B cell (primary cell): ENCODE results near the gene PRKN. TPM values are rescaled to one million over a fixed set of nuclear protein-coding genes. Genes with fewer than 3 reads are reported as not detected.
"Not testable (repeated sequence)": the region's sequence is repeated elsewhere in the genome, so short reads cannot be mapped to it uniquely, and the experiment has no call there.

ENCODE experiments used
- ATAC-seq: fragments of 200-7000 bp; cut with Tn5 transposase; one replicate; pipeline ENCODE4 v1.10.0; 2021; ENCODE audit warnings: low read depth, mild to moderate bottlenecking, moderate number of reproducible peaks, moderate library complexity
- CTCF ChIA-PET: fragments of 350-600 bp; sonication (Branson Sonifier 250); formaldehyde crosslinking; loops from one replicate; lab custom pipeline; 2021; ENCODE audit warnings: antibody characterized with exemption, inconsistent platforms; lab: Charles Lee
- POLR2A ChIA-PET: fragments of 350-600 bp; sonication (Branson Sonifier 250); formaldehyde crosslinking; loops from one replicate; lab custom pipeline; 2021; ENCODE audit warnings: antibody characterized with exemption; lab: Charles Lee
- DNase-seq: peaks from one replicate; pipeline ENCODE4 v3.0.0; 2013
- H2AFZ ChIP-seq: 2 replicates; pipeline ENCODE4 v1.6.1; 2012; ENCODE audit warnings: mild to moderate bottlenecking, low read depth, low read length; ENCODE audit not compliant: insufficient read depth, poor library complexity, severe bottlenecking
- H3K27ac ChIP-seq, 2 donors: 1 replicate in 1 of 2; 2 replicates in 1 of 2; pipeline ENCODE4 v1.5.1; 2012 to 2013; ENCODE audit warnings: low read length in 2 of 2, mild to moderate bottlenecking in 2 of 2, moderate library complexity in 1 of 2
- H3K27me3 ChIP-seq, 4 experiments: fragments of 200-600 bp in 1 of 4; sonication (generic) in 1 of 4; replicated peaks in 1 of 4; 1 replicate in 2 of 4; 2 replicates in 2 of 4; pipeline versions ENCODE4 v1.6.1 to v1.7.0; 2013 to 2016; ENCODE audit warnings: low read length in 3 of 4, mild to moderate bottlenecking in 2 of 4, mixed read lengths in 1 of 4, moderate library complexity in 1 of 4; ENCODE audit not compliant: insufficient read depth in 4 of 4, control insufficient read depth in 3 of 4; ENCODE audit errors: control extremely low read depth in 1 of 4
- H3K36me3 ChIP-seq, 2 experiments: replicated peaks in 1 of 2; 1 replicate in 1 of 2; 2 replicates in 1 of 2; pipeline versions ENCODE4 v1.6.1 to v1.7.1; 2013; ENCODE audit warnings: low read length in 1 of 2; ENCODE audit not compliant: insufficient read depth in 2 of 2, control insufficient read depth in 1 of 2; ENCODE audit errors: control extremely low read depth in 1 of 2, extremely low read depth in 1 of 2
- H3K4me1 ChIP-seq, 2 donors: fragments of 200-600 bp in 1 of 2; sonication (generic) in 1 of 2; 1 replicate in 1 of 2; 2 replicates in 1 of 2; pipeline versions ENCODE4 v1.5.1 to v1.6.1; 2013 to 2017; ENCODE audit warnings: low read length in 2 of 2; ENCODE audit not compliant: control insufficient read depth in 2 of 2, insufficient read depth in 2 of 2
- H3K4me2 ChIP-seq: replicated peaks from 2 replicates; pipeline ENCODE3; 2012; ENCODE audit warnings: mild to moderate bottlenecking, low read depth, low read length; ENCODE audit not compliant: poor library complexity, severe bottlenecking
- H3K4me3 ChIP-seq, 5 experiments: fragments of 200-600 bp in 1 of 5; sonication (generic) in 1 of 5; 1 replicate in 3 of 5; 2 replicates in 2 of 5; pipeline versions ENCODE4 v1.5.1 to v1.7.0; 2011 to 2016; ENCODE audit warnings: low read length in 4 of 5, mild to moderate bottlenecking in 4 of 5, low read depth in 2 of 5, control low read depth in 1 of 5, moderate library complexity in 1 of 5; ENCODE audit not compliant: insufficient read depth in 1 of 5; ENCODE audit errors: control extremely low read depth in 1 of 5, extremely low read depth in 1 of 5
- H3K79me2 ChIP-seq: fragments of 200-600 bp; sonication (generic); one replicate; pipeline ENCODE4 v1.6.0; 2016; ENCODE audit warnings: low read length; ENCODE audit not compliant: control insufficient read depth, insufficient read depth
- H3K9ac ChIP-seq: fragments of 200-600 bp; sonication (generic); 2 replicates; pipeline ENCODE4 v1.6.1; 2017; ENCODE audit warnings: mild to moderate bottlenecking, low read length, moderate library complexity
- H3K9me3 ChIP-seq, 3 donors: one replicate each; pipeline versions ENCODE4 v1.6.1 to v1.7.1; 2013; ENCODE audit warnings: low read length in 2 of 3; ENCODE audit not compliant: control insufficient read depth in 2 of 3, insufficient read depth in 1 of 3; ENCODE audit errors: control extremely low read depth in 1 of 3
- H4K20me1 ChIP-seq: 2 replicates; pipeline ENCODE4 v1.6.0; 2012; ENCODE audit warnings: mild to moderate bottlenecking, low read length; ENCODE audit not compliant: insufficient read depth, control insufficient read depth, poor library complexity, severe bottlenecking
- H3K27ac Mint-ChIP-seq: one replicate; pipeline ENCODE4 v1.8.0; 2021; ENCODE audit warnings: mixed read lengths
- H3K27me3 Mint-ChIP-seq: one replicate; pipeline ENCODE4 v1.8.0; 2021; ENCODE audit warnings: mixed read lengths
- H3K4me1 Mint-ChIP-seq: one replicate; pipeline ENCODE4 v1.8.0; 2021; ENCODE audit warnings: mixed read lengths
- H3K4me3 Mint-ChIP-seq: one replicate; pipeline ENCODE4 v1.8.0; 2021; ENCODE audit warnings: mixed read lengths
- H3K9me3 Mint-ChIP-seq: one replicate; pipeline ENCODE4 v1.8.0; 2022; ENCODE audit warnings: mixed read lengths; ENCODE audit not compliant: insufficient read depth
- CTCF ChIP-seq: fragments of 200-600 bp; IDR thresholded peaks from one replicate; pipeline ENCODE4 v1.8.0; 2022; ENCODE audit warnings: antibody characterized with exemption, mild to moderate bottlenecking
- EZH2 ChIP-seq: IDR thresholded peaks from 2 replicates; pipeline ENCODE4 v1.6.1; 2012; ENCODE audit warnings: borderline replicate concordance, low read depth, mild to moderate bottlenecking, moderate library complexity, low read length; ENCODE audit not compliant: insufficient read depth, poor library complexity, severe bottlenecking
- WGBS: methylation state at CpG from one replicate; pipeline ENCODE4 v1.1.5; 2013; ENCODE audit warnings: missing lambda C conversion rate; ENCODE audit not compliant: insufficient coverage; 5-methylcytosine and 5-hydroxymethylcytosine counted together
- intact Hi-C: fragments of 100-400 bp; cut with micrococcal nuclease; formaldehyde crosslinking; loops from one replicate; pipeline ENCODE4 v1.10.0; 2022
- polyA plus RNA-seq: library from polyadenylated mRNA; depleted of rRNA; stranded (reverse); fragments of >200 nt; gene quantifications from 2 replicates; pipeline ENCODE4 v1.2.3, GENCODE V29; 2012
- total RNA-seq, 2 donors: library from RNA; stranded (reverse); fragments of 120-200 nt in 1 of 2; gene quantifications; 1 replicate in 1 of 2; 2 replicates in 1 of 2; pipeline versions ENCODE4 v1.2.3 to v1.2.4, GENCODE V29; 2013 to 2022

The PRKN gene
- total and polyA plus RNA-seq, 2 donors (not counting 1 experiment from before 2014, with no cell fraction given) = 1.6 to 6.2 TPM

GRCh38 chr6:162403031-162403430 lies 324.5 kb downstream of the PRKN start:
- intact Hi-C loops = no loop called here
- peaks cover 3% of the 10 kb centered on the region for H3K9me3 Mint-ChIP-seq
- Histone ChIP-seq H3K9me3 (peaks cover 0 to 11% (median 2%) of the 10 kb centered on the region in 3 donors), H3K79me2 (no peaks in the 10 kb centered on the region), H3K27me3 (no peaks in the 10 kb centered on the region), H3K9ac (no peak overlapping the region), H3K4me2 (no peak overlapping the region), H3K27ac (no peak overlapping the region), H4K20me1 (no peaks in the 10 kb centered on the region), H3K4me1 (no peaks in the 10 kb centered on the region), H3K36me3 (no peaks in the 10 kb centered on the region), H2AFZ (no peak overlapping the region), H3K4me3 (no peak overlapping the region)
- ChIA-PET CTCF (no interaction called here), POLR2A (no interaction called here)
- no peak overlapping the region for H3K4me3 Mint-ChIP-seq
- no peak overlapping the region for H3K27ac Mint-ChIP-seq
- TF ChIP-seq CTCF (no peak), EZH2 (no peak)
- H3K4me1 Mint-ChIP-seq = no peaks in the 10 kb centered on the region
- no peaks in the 10 kb centered on the region for H3K27me3 Mint-ChIP-seq
- DNase-seq (no peak), ATAC-seq (no peak)
- 92% methylated on average over 11 of the region's 11 CpGs for WGBS

GRCh38 chr6:162395181-162395580 lies 332.4 kb downstream of the PRKN start:
- no peaks in the 10 kb centered on the region for H3K27me3 Mint-ChIP-seq
- H3K4me1 Mint-ChIP-seq = no peaks in the 10 kb centered on the region
- no peaks in the 10 kb centered on the region for H3K36me3 ChIP-seq
- no peak overlapping the region for H3K9ac ChIP-seq
- no peaks in the 10 kb centered on the region for H3K79me2 ChIP-seq
- TF ChIP-seq EZH2 (no peak), CTCF (no peak)
- H3K9me3 ChIP-seq = no peaks in the 10 kb centered on the region
- intact Hi-C loops = no loop called here
- ChIA-PET POLR2A (no interaction called here), CTCF (interaction anchor here (1.8 kb wide), 1 partner anchor 11 kb away, joined by 4 read pairs; no protein-coding TSS in a partner anchor)
- H3K4me3 ChIP-seq = no peak overlapping the region
- H3K27me3 ChIP-seq = no peaks in the 10 kb centered on the region
- H2AFZ ChIP-seq = no peak overlapping the region
- H4K20me1 ChIP-seq = no peaks in the 10 kb centered on the region
- 94% methylated on average over 2 of the region's 2 CpGs for WGBS
- peaks cover 3% of the 10 kb centered on the region for H3K9me3 Mint-ChIP-seq
- ATAC-seq (no peak), DNase-seq (no peak)
- no peak overlapping the region for H3K27ac ChIP-seq
- no peaks in the 10 kb centered on the region for H3K4me1 ChIP-seq
- no peak overlapping the region for H3K4me2 ChIP-seq
- no peak overlapping the region for H3K4me3 Mint-ChIP-seq
- no peak overlapping the region for H3K27ac Mint-ChIP-seq

GRCh38 chr6:162390961-162391811 lies 336.4 kb downstream of the PRKN start:
- H3K4me3 ChIP-seq, H3K27ac Mint-ChIP-seq, CTCF ChIA-PET, H4K20me1 ChIP-seq, H3K9me3 Mint-ChIP-seq, ATAC-seq, H3K27ac ChIP-seq, DNase-seq, H3K4me2 ChIP-seq, POLR2A ChIA-PET, H3K4me1 Mint-ChIP-seq, H3K27me3 Mint-ChIP-seq, H3K4me3 Mint-ChIP-seq, H3K9ac ChIP-seq, H3K79me2 ChIP-seq, H3K4me1 ChIP-seq, H3K9me3 ChIP-seq, H2AFZ ChIP-seq, H3K36me3 ChIP-seq, H3K27me3 ChIP-seq, intact Hi-C loops: not testable (repeated sequence)
- 93% methylated on average over 22 of the region's 25 CpGs for WGBS
